GM23248 (cell line): Measurements from ENCODE around the gene AK9. TPM values are rescaled to one million over a fixed set of nuclear protein-coding genes. Genes with fewer than 3 reads are reported as not detected.
"Not testable (repeated sequence)": the region's sequence is repeated elsewhere in the genome, so short reads cannot be mapped to it uniquely, and the experiment has no call there.

Source experiments
- DNase-seq: peaks from one replicate; pipeline ENCODE4 v3.0.0-alpha.2; 2015
- H2AFZ ChIP-seq: fragments of 200-600 bp; sonication (generic); 2 replicates; pipeline ENCODE4 v1.6.1; 2016; ENCODE audit warnings: antibody characterized with exemption
- H3F3A ChIP-seq: fragments of 200-600 bp; sonication (generic); 2 replicates; pipeline ENCODE4 v1.6.1; 2016; ENCODE audit warnings: mild to moderate bottlenecking, antibody characterized with exemption, mixed run types; ENCODE audit not compliant: insufficient read depth
- H3K27ac ChIP-seq: fragments of 200-600 bp; sonication (generic); 2 replicates; pipeline ENCODE4 v1.5.1; 2016; ENCODE audit warnings: mild to moderate bottlenecking
- H3K27me3 ChIP-seq: fragments of 200-600 bp; sonication (generic); replicated peaks from 2 replicates; pipeline ENCODE4 v1.6.1; 2016; ENCODE audit warnings: mild to moderate bottlenecking; ENCODE audit not compliant: insufficient read depth
- H3K36me3 ChIP-seq: fragments of 200-600 bp; sonication (generic); 2 replicates; pipeline ENCODE4 v1.6.1; 2016; ENCODE audit warnings: low read depth, mild to moderate bottlenecking
- H3K4me1 ChIP-seq: fragments of 200-600 bp; sonication (generic); 2 replicates; pipeline ENCODE4 v1.6.1; 2016; ENCODE audit warnings: mild to moderate bottlenecking; ENCODE audit not compliant: insufficient read depth
- H3K4me2 ChIP-seq: fragments of 200-600 bp; sonication (generic); one replicate; pipeline ENCODE4 v1.6.1; 2016; ENCODE audit warnings: mild to moderate bottlenecking; ENCODE audit not compliant: unreplicated experiment
- H3K4me3 ChIP-seq: fragments of 200-600 bp; sonication (generic); 2 replicates; pipeline ENCODE4 v1.5.1; 2016; ENCODE audit warnings: mild to moderate bottlenecking
- H3K79me2 ChIP-seq: fragments of 200-600 bp; sonication (generic); 2 replicates; pipeline ENCODE4 v1.6.1; 2016; ENCODE audit warnings: mild to moderate bottlenecking; ENCODE audit not compliant: insufficient read depth
- H3K9ac ChIP-seq: fragments of 200-600 bp; sonication (generic); 2 replicates; pipeline ENCODE4 v1.6.1; 2016; ENCODE audit warnings: mild to moderate bottlenecking
- H3K9me2 ChIP-seq: fragments of 200-600 bp; sonication (generic); 2 replicates; pipeline ENCODE4 v1.6.1; 2016; ENCODE audit warnings: mixed run types, mild to moderate bottlenecking, moderate library complexity; ENCODE audit not compliant: insufficient read depth
- H3K9me3 ChIP-seq: fragments of 200-600 bp; sonication (generic); one replicate; pipeline ENCODE4 v1.6.1; 2017; ENCODE audit warnings: low read depth
- H4K20me1 ChIP-seq: fragments of 200-600 bp; sonication (generic); 2 replicates; pipeline ENCODE4 v1.6.0; 2016; ENCODE audit not compliant: insufficient read depth
- EZH2 ChIP-seq: fragments of 200-600 bp; sonication (generic); IDR thresholded peaks from 2 replicates; pipeline ENCODE4 v1.6.1; 2018; ENCODE audit warnings: antibody characterized with exemption, mild to moderate bottlenecking; ENCODE audit not compliant: insufficient read depth, poor library complexity, severe bottlenecking
- EZH2phosphoT487 ChIP-seq: fragments of 200-600 bp; sonication (generic); IDR thresholded peaks from 2 replicates; pipeline ENCODE4 v1.6.1; 2018; ENCODE audit warnings: antibody characterized with exemption, moderate library complexity, mild to moderate bottlenecking, low read depth; ENCODE audit not compliant: insufficient read depth
- WGBS, 2 experiments: methylation state at CpG; one replicate each; pipeline ENCODE4 v1.1.6; 2015 to 2017; ENCODE audit warnings: low lambda C conversion rate in 2 of 2, low coverage in 1 of 2; ENCODE audit errors: missing lambda C conversion rate in 2 of 2; 5-methylcytosine and 5-hydroxymethylcytosine counted together
- in situ Hi-C: fragments of 300-500 bp; cut with MboI; formaldehyde crosslinking; loops from 2 replicates; pipeline ENCODE4 v1.15.0; 2020
- polyA plus RNA-seq: library from polyadenylated mRNA; unstranded; fragments of >200 nt; fragmentation: Nextera tagmentation; extraction: Ambion mirVana; gene quantifications from 2 replicates; pipeline ENCODE4 v1.2.1, GENCODE V29; 2016
- total RNA-seq: library from RNA; depleted of rRNA; stranded (reverse); fragments of >200 nt; shearing (Covaris generic); gene quantifications from 2 replicates; pipeline ENCODE4 v1.2.3, GENCODE V29; 2014

Gene AK9
- total and polyA plus RNA-seq, 2 experiments from 2014 or later = 3.6 to 7.2 TPM

DNA sequence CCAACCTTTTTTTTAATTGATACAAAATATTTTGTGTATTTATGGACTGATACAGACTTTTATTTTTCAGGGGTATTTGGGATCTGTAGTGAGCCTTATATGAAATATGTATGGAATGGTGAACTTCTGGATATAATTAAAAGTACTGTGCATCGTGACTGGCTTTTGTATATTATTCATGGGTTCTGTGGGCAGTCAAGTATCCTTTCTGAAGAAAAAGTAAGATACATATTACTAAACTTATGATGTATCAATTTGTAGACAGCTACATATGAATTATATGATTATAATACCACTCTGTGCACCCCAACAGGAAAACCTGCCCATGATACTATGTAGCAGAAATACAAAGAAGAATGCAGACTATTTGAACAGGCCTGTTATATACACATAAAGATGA is 47.3 kb upstream of the AK9 start:
- Histone ChIP-seq H3F3A (peaks cover 6% of the 10 kb centered on the region), H2AFZ (no peak overlapping the region), H3K79me2 (no peaks in the 10 kb centered on the region), H3K4me1 (peaks cover 15% of the 10 kb centered on the region), H3K27ac (no peak overlapping the region), H4K20me1 (no peaks in the 10 kb centered on the region), H3K4me2 (peak overlapping the region; percentile 32), H3K9ac (no peak overlapping the region), H3K27me3 (no peaks in the 10 kb centered on the region), H3K36me3 (no peaks in the 10 kb centered on the region), H3K4me3 (no peak overlapping the region), H3K9me3 (no peaks in the 10 kb centered on the region), H3K9me2 (no peaks in the 10 kb centered on the region)
- TF ChIP-seq EZH2phosphoT487 (no peak), EZH2 (no peak)
- WGBS, 2 experiments = 17% methylated on average over 1 of the region's 1 CpG
- in situ Hi-C loops = no loop called here
- peak; percentile 33 for DNase-seq

GRCh38 chr6:109736273-109737025 is 45.4 kb upstream of the AK9 start:
- no peak overlapping the region for H3K4me3 ChIP-seq
- no peaks in the 10 kb centered on the region for H3K27me3 ChIP-seq
- H3K36me3 ChIP-seq = no peaks in the 10 kb centered on the region
- no peaks in the 10 kb centered on the region for H3K9me3 ChIP-seq
- in situ Hi-C loops = no loop called here
- peaks cover 14% of the 10 kb centered on the region for H3K4me1 ChIP-seq
- no peak overlapping the region for H3K27ac ChIP-seq
- TF ChIP-seq EZH2phosphoT487 = no peak
- TF ChIP-seq EZH2 = no peak
- no peak overlapping the region for H2AFZ ChIP-seq
- H3K9me2 ChIP-seq = no peaks in the 10 kb centered on the region
- H3K79me2 ChIP-seq = no peaks in the 10 kb centered on the region
- H4K20me1 ChIP-seq = no peaks in the 10 kb centered on the region
- no peak overlapping the region for H3K4me2 ChIP-seq
- no peak overlapping the region for H3K9ac ChIP-seq
- no peak for DNase-seq
- peaks cover 6% of the 10 kb centered on the region for H3F3A ChIP-seq
- 58 to 74% methylated on average over 1 of the region's 1 CpG for WGBS, 2 experiments

GRCh38 chr6:109725250-109725649 is 34.2 kb upstream of the AK9 start:
- H3K27me3 ChIP-seq, DNase-seq, H3K9me3 ChIP-seq, H3K4me1 ChIP-seq, H3K9me2 ChIP-seq, H4K20me1 ChIP-seq, H2AFZ ChIP-seq, H3K4me2 ChIP-seq, H3F3A ChIP-seq, H3K9ac ChIP-seq, H3K36me3 ChIP-seq, H3K27ac ChIP-seq, H3K4me3 ChIP-seq, H3K79me2 ChIP-seq, in situ Hi-C loops: not testable (repeated sequence)
- 86 to 92% methylated on average over 3 of the region's 3 CpGs for WGBS, 2 experiments

DNA sequence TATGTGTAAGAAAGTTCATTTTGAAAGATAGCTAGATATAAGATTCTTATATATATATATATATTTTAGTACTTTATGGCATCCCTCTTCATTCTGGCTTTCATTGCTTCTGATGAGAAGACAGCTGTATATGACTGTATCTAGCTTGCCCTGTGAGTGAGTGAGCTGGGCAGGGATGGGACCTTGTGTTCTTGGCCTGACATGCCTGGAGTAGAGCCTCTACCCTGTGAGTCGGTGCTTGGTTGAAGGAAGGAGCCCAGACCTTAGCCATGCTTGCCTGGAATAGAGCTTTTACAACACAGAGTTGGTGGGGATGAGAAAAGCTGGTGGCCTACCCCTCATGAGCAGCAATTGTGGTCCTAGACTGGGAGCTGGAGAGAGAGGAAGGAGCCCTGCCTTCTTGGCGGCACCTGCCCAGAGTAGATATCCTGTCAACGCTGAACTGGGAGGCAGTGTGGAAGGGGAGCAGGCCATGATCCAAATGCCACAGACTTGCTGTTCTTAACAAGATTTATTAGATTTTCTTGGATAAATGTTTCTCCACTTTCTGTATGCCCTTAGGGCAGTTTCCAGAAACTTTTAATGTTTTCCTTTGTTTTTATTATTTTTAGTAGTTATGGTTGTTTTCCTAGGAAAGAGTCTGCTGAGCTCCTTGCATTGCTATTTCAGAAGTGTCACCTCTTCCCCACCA is 31.7 kb upstream of the AK9 start:
- 36 to 52% methylated on average over 3 of the region's 3 CpGs for whole genome bisulfite sequencing, 2 experiments

More for the DNA sequence above, 31.7 kb upstream of the AK9 start:
- TF ChIP-seq EZH2phosphoT487 (no peak), EZH2 (no peak)
- Histone ChIP-seq H3K9me3 (no peaks in the 10 kb centered on the region), H3K79me2 (no peaks in the 10 kb centered on the region), H3K9me2 (no peaks in the 10 kb centered on the region), H3K27me3 (no peaks in the 10 kb centered on the region), H2AFZ (no peak overlapping the region), H3K4me1 (no peaks in the 10 kb centered on the region), H3K36me3 (no peaks in the 10 kb centered on the region), H3K27ac (no peak overlapping the region), H3K4me2 (no peak overlapping the region), H3F3A (no peaks in the 10 kb centered on the region), H4K20me1 (no peaks in the 10 kb centered on the region), H3K9ac (no peak overlapping the region), H3K4me3 (no peak overlapping the region)
- no peak for DNase-seq
- in situ Hi-C loops = no loop called here
